GM12878 (cell line): ENCODE measurements around the gene FOS.

Source experiments
- ELK1 ChIP-seq: IDR thresholded peaks from 2 replicates; pipeline ENCODE4 v1.6.1; 2012; ENCODE audit warnings: low read depth, low read length, improper control_type of control experiment
- JUNB ChIP-seq: IDR thresholded peaks from 2 replicates; pipeline ENCODE4 v1.6.1; 2016; ENCODE audit warnings: antibody characterized with exemption, mild to moderate bottlenecking
- MAX ChIP-seq: IDR thresholded peaks from 2 replicates; pipeline ENCODE4 v1.6.1; 2012; ENCODE audit warnings: low read depth, low read length, improper control_type of control experiment
- NFYB ChIP-seq: IDR thresholded peaks from 2 replicates; pipeline ENCODE4 v1.6.1; 2011; ENCODE audit warnings: low read depth, mild to moderate bottlenecking, low read length, improper control_type of control experiment, moderate library complexity; ENCODE audit not compliant: insufficient read depth
- POLR2A ChIP-seq: IDR thresholded peaks from 2 replicates; pipeline ENCODE4 v1.6.1; 2011; ENCODE audit warnings: low read depth, mild to moderate bottlenecking, low read length
- RAD21 ChIP-seq: IDR thresholded peaks from 2 replicates; pipeline ENCODE4 v1.6.1; 2011; ENCODE audit warnings: mild to moderate bottlenecking, low read depth, low read length, moderate library complexity; ENCODE audit not compliant: insufficient read depth

GRCh38 chr14:75313294-75313693, 34.7 kb downstream of the FOS start:
- TF ChIP-seq RAD21, result no peak
- TF ChIP-seq POLR2A, result no peak
- no peak for TF ChIP-seq NFYB
- no peak for TF ChIP-seq ELK1
- no peak for TF ChIP-seq MAX
- TF ChIP-seq JUNB, result no peak
